GM21390 (cell line): Measurements from ENCODE around the gene MYO1D.

Experiments used
- ATAC-seq: cut with Tn5 transposase; IDR thresholded peaks from one replicate; pipeline ENCODE4 v1.9.1; 2021; ENCODE audit not compliant: unreplicated experiment

The MYO1D gene

GRCh38 chr17:32444301-32445073 lies 432.4 kb downstream of the MYO1D start, which contains the start of gene PSMD11:
TSS of gene PSMD11 (plus strand) at chr17:32444510. CDS start at chr17:32444524, 14 bp downstream.
- peak; percentile 89 for ATAC-seq

DNA sequence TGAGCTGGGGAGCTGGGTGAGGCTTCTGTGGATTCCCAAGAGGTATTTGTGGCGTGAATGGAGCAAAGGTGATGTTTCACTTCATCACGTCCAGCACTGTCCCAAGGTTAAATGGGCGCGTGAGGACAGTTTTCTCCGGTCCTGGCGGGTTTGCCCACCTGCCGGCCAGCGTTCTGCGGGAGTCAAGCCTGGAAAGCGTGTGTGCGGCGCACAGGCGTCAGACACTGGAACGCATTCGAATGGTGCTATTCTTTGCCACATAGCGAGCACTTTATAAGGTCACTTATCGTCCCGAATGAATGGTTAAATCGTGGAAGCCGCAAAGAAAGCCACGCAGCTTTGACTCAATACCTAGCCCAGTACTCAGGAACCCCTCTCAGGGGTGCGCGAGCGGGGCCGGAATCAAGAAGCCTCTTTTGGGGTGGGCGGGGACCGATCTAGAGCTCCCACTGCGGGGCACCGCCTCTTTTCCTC lies 433.1 kb downstream of the MYO1D start:
- ATAC-seq, result peak; percentile 7
